Thoracic aorta endothelial cell (primary cell): ENCODE data around the gene TBC1D3B. TPM values are rescaled to one million over a fixed set of nuclear protein-coding genes. Genes with fewer than 3 reads are reported as not detected.

Experiments used
- total RNA-seq: library from RNA; depleted of rRNA; stranded (reverse); fragments of >200 nt; gene quantifications from 2 replicates; pipeline ENCODE4 v1.2.3, GENCODE V29; 2012

Gene TBC1D3B
- total RNA-seq: 0.93 and 1.1 TPM in 2 replicates

DNA sequence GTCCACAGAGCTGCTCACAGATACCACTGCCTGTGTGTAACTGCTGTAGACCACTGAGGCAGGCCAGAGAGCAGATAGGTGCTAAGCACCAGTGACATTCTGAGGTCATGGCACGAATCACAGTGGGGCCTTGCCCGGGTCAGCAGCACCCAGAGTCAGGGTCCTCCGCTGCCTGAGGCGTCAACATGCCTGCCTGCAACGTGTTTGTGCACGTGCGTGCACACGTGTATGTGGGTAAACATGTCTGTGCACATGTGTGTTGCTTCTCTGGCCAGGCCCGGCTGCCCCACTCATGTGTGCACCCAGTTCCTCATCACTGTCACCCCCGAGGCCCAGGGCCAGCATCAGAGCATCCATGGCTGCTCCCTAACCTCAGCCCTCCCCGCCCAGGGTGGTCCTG, at the start of gene TBC1D3B:
Gene TBC1D3B, minus strand, starts transcription at position 101 of the 400 bp plus-strand sequence. CDS start 1,586 bp downstream, outside the sequence.

DNA sequence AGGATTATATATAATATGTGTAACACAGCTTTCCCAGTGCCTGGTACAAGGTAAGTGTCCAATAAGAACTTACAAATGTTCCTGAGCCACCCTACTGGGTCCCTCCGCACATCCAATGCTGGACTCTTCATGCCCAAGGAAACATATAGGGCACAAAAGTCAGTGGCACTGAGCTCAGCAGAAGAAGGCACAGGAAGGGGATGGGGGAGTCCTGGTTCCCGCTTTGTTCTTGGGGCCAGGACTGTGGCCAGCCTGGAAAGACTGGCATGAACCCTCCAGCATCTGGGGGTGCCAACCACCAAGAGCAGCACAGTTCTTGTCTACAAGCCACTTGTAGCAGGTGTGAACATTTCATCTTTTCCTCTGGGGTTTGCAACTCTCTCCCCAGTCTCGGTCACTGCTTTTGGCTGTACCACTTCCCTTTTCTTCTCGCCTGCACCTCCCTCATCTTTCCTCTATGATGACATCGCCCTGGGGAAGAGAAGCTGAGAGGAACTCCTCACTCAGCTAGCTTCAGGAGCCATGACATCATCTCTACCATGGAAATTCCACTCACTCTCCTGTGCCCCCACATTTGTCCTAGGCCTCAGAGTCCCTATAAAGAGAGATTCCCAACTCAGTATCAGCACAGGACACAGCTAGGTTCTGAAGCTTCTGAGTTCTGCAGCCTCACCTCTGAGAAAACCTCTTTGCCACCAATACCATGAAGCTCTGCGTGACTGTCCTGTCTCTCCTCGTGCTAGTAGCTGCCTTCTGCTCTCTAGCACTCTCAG, 34.2 kb upstream of the TBC1D3B start, which contains the start of gene CCL4L2:
Gene CCL4L2, plus strand, starts transcription at position 625 of the 773 bp plus-strand sequence.

Other genes starting within 250 kb of the TBC1D3B start
- gene RDM1, start 245.9 kb downstream of the TBC1D3B start, total RNA-seq: 0.40 and 0.72 TPM in 2 replicates
- gene LYZL6, start 232.9 kb downstream of the TBC1D3B start, total RNA-seq: not detected in 2 replicates
- 1.1 and 1.5 TPM in 2 replicates for gene CCL16, start 195.1 kb downstream of the TBC1D3B start, total RNA-seq
- 30.2 and 51.3 TPM in 2 replicates for gene CCL14, start 189.9 kb downstream of the TBC1D3B start, total RNA-seq
- gene CCL15, start 175.1 kb downstream of the TBC1D3B start, total RNA-seq: not detected in 2 replicates
- 2.4 and 5.9 TPM in 2 replicates for gene CCL23, start 158.7 kb downstream of the TBC1D3B start, total RNA-seq
- not detected in 2 replicates for gene CCL18, start 112.4 kb downstream of the TBC1D3B start, total RNA-seq
- gene CCL3, start 86.5 kb downstream of the TBC1D3B start, total RNA-seq: not detected in 2 replicates
- not detected in 2 replicates for gene CCL4, start 72.8 kb downstream of the TBC1D3B start, total RNA-seq
- not detected in 2 replicates for gene CCL3L1, start 20.1 kb upstream of the TBC1D3B start, total RNA-seq
- gene CCL4L2, start 34.4 kb upstream of the TBC1D3B start, total RNA-seq: not detected in 2 replicates
- 0.14 and 1.1 TPM in 2 replicates for gene TBC1D3I, start 87.9 kb upstream of the TBC1D3B start, total RNA-seq
- gene TBC1D3G, start 147.2 kb upstream of the TBC1D3B start, total RNA-seq: not detected in 2 replicates
- not detected in 2 replicates for gene TBC1D3H, start 211.8 kb upstream of the TBC1D3B start, total RNA-seq